Osteocyte (in vitro differentiated cells): Measurements from ENCODE around the gene PCDHA1. TPM values are rescaled to one million over a fixed set of nuclear protein-coding genes. Genes with fewer than 3 reads are reported as not detected.
"Not testable (repeated sequence)": the region's sequence is repeated elsewhere in the genome, so short reads cannot be mapped to it uniquely, and the experiment has no call there.

Source experiments
- DNase-seq: peaks from one replicate; pipeline ENCODE4 v3.0.0; 2021; ENCODE audit warnings: mixed read lengths; ENCODE audit not compliant: unreplicated experiment; ENCODE audit errors: extremely low spot score
- H3K27ac Mint-ChIP-seq: one replicate; pipeline ENCODE4 v1.8.0; 2021; ENCODE audit warnings: mild to moderate bottlenecking, mixed read lengths; ENCODE audit not compliant: unreplicated experiment
- H3K27me3 Mint-ChIP-seq: one replicate; pipeline ENCODE4 v1.8.0; 2021; ENCODE audit warnings: mixed read lengths; ENCODE audit not compliant: unreplicated experiment
- H3K36me3 Mint-ChIP-seq: one replicate; pipeline ENCODE4 v1.8.0; 2021; ENCODE audit warnings: mixed read lengths; ENCODE audit not compliant: unreplicated experiment
- H3K4me1 Mint-ChIP-seq: one replicate; pipeline ENCODE4 v1.8.0; 2021; ENCODE audit warnings: mixed read lengths; ENCODE audit not compliant: unreplicated experiment
- H3K4me3 Mint-ChIP-seq: one replicate; pipeline ENCODE4 v1.8.0; 2021; ENCODE audit warnings: mild to moderate bottlenecking, moderate library complexity, mixed read lengths; ENCODE audit not compliant: unreplicated experiment
- H3K9me3 Mint-ChIP-seq: one replicate; pipeline ENCODE4 v1.8.0; 2021; ENCODE audit warnings: mixed read lengths; ENCODE audit not compliant: unreplicated experiment
- CTCF ChIP-seq: fragments of 200-600 bp; sonication (generic); IDR thresholded peaks from 2 replicates; pipeline ENCODE4 v1.5.0; 2021; ENCODE audit warnings: antibody characterized with exemption, mild to moderate bottlenecking, moderate library complexity
- total RNA-seq: library from RNA; stranded (reverse); gene quantifications from 2 replicates; pipeline ENCODE4 v1.2.1, GENCODE V29; 2021

Gene PCDHA1
- total RNA-seq, 1 donor from 2014 or later = not detected

GRCh38 chr5:140822281-140822629, 36.3 kb downstream of the PCDHA1 start:
- H3K4me3 Mint-ChIP-seq = no peak overlapping the region
- TF ChIP-seq CTCF = no peak

GRCh38 chr5:140822969-140823368, 37.0 kb downstream of the PCDHA1 start:
- H3K36me3 Mint-ChIP-seq, H3K27ac Mint-ChIP-seq, H3K9me3 Mint-ChIP-seq: not testable (repeated sequence)

More at GRCh38 chr5:140822281-140822629, 36.3 kb downstream of the PCDHA1 start:
- no peaks in the 10 kb centered on the region for H3K9me3 Mint-ChIP-seq
- DNase-seq = no peak
- peaks cover 8% of the 10 kb centered on the region for H3K36me3 Mint-ChIP-seq
- H3K27ac Mint-ChIP-seq = no peak overlapping the region
- H3K4me1 Mint-ChIP-seq = peaks cover 2% of the 10 kb centered on the region
- H3K27me3 Mint-ChIP-seq = no peaks in the 10 kb centered on the region

GRCh38 chr5:140823475-140823874, 37.5 kb downstream of the PCDHA1 start:
- Mint-ChIP-seq H3K9me3 (no peaks in the 10 kb centered on the region), H3K27me3 (no peaks in the 10 kb centered on the region), H3K36me3 (peaks cover 12% of the 10 kb centered on the region), H3K4me3 (no peak overlapping the region), H3K4me1 (peaks cover 5% of the 10 kb centered on the region), H3K27ac (no peak overlapping the region)
- no peak for DNase-seq
- no peak for TF ChIP-seq CTCF

More at GRCh38 chr5:140822969-140823368, 37.0 kb downstream of the PCDHA1 start:
- H3K4me1 Mint-ChIP-seq, DNase-seq, H3K4me3 Mint-ChIP-seq, H3K27me3 Mint-ChIP-seq: not testable (repeated sequence)

- Mint-ChIP-seq H3K36me3 (peaks cover 21% of the 10 kb centered on the region), H3K27me3 (no peaks in the 10 kb centered on the region), H3K4me3 (peak within 1 kb of the TSS; percentile 87), H3K4me1 (peaks cover 14% of the 10 kb centered on the region), H3K9me3 (peaks cover 11% of the 10 kb centered on the region), H3K27ac (peak within 1 kb of the TSS; percentile 89)
- TF ChIP-seq CTCF = peak; percentile 63
- DNase-seq = no peak
Measured at GRCh38 chr5:140827704-140828361, 41.9 kb downstream of the PCDHA1 start, which contains the start of gene PCDHA6. Gene PCDHA6 (plus strand): TSS chr5:140827960. CDS start chr5:140828092, 132 bp downstream.

- Mint-ChIP-seq H3K36me3 (peaks cover 24% of the 10 kb centered on the region), H3K27ac (peak overlapping the region; percentile 89)
Measured at GRCh38 chr5:140828362-140828737, 42.4 kb downstream of the PCDHA1 start.

GRCh38 chr5:140829511-140830501, 43.9 kb downstream of the PCDHA1 start:
- not testable (repeated sequence) for H3K27me3 Mint-ChIP-seq, H3K27ac Mint-ChIP-seq, H3K4me3 Mint-ChIP-seq, DNase-seq
- Mint-ChIP-seq H3K36me3 (peaks cover 27% of the 10 kb centered on the region), H3K4me1 (peaks cover 14% of the 10 kb centered on the region), H3K9me3 (peaks cover 20% of the 10 kb centered on the region)

More at GRCh38 chr5:140828362-140828737, 42.4 kb downstream of the PCDHA1 start:
- peaks cover 14% of the 10 kb centered on the region for H3K9me3 Mint-ChIP-seq
- peak overlapping the region; percentile 87 for H3K4me3 Mint-ChIP-seq
- H3K4me1 Mint-ChIP-seq = peaks cover 14% of the 10 kb centered on the region
- H3K27me3 Mint-ChIP-seq = no peaks in the 10 kb centered on the region
- peak; percentile 52 for TF ChIP-seq CTCF
- DNase-seq = no peak
